Upper lobe of left lung (tissue), 4 donors: Measurements from ENCODE around the gene NCOA1.

ENCODE experiments used
- CTCF ChIP-seq, 6 experiments: fragments of 450-650 bp in 4 of 6; fragments of 200-600 bp in 2 of 6; sonication (generic) in 2 of 6; IDR thresholded peaks; one replicate each; pipeline ENCODE4 v1.5.1; 2016 to 2019; ENCODE audit warnings: antibody characterized with exemption in 6 of 6
- EP300 ChIP-seq, 4 donors: sonication (generic); formaldehyde crosslinking; IDR thresholded peaks; one replicate each; pipeline ENCODE4 v1.5.1; 2017; ENCODE audit warnings: antibody characterized with exemption in 4 of 4, control low read depth in 2 of 4
- POLR2A ChIP-seq, 4 donors: fragments of 450-650 bp; IDR thresholded peaks; one replicate each; pipeline ENCODE4 v1.5.1; 2016 to 2017; ENCODE audit warnings: antibody characterized with exemption in 4 of 4, mild to moderate bottlenecking in 2 of 4
- POLR2AphosphoS5 ChIP-seq, 2 donors: sonication (generic); formaldehyde crosslinking; IDR thresholded peaks; one replicate each; pipeline ENCODE4 v1.5.1; 2017; ENCODE audit warnings: antibody characterized with exemption in 2 of 2

GRCh38 chr2:24747299-24747698 is 256.2 kb downstream of the NCOA1 start:
- TF ChIP-seq CTCF (IDR thresholded peaks at IDR 0.05) (no peak), POLR2A (IDR thresholded peaks at IDR 0.05) (no peak), POLR2AphosphoS5 (IDR thresholded peaks at IDR 0.05) (no peak), EP300 (IDR thresholded peaks at IDR 0.05) (no peak)
